ENCODE data around the gene SUPT20HL2. TPM values are rescaled to one million over a fixed set of nuclear protein-coding genes. Genes with fewer than 3 reads are reported as not detected.
A peak's percentile ranks its signal among the peaks of the same experiment; 100 is the strongest.
"Not testable (repeated sequence)": the region's sequence is repeated elsewhere in the genome, so short reads cannot be mapped to it uniquely, and the experiment has no call there.

Gene SUPT20HL2
- total RNA-seq (2014; rRNA removed; shearing (Covaris generic)) (not detected in 2 replicates), polyA plus RNA-seq (2016; fragmentation: Nextera tagmentation; extraction: Ambion mirVana) (not detected in 2 replicates)

DNA sequence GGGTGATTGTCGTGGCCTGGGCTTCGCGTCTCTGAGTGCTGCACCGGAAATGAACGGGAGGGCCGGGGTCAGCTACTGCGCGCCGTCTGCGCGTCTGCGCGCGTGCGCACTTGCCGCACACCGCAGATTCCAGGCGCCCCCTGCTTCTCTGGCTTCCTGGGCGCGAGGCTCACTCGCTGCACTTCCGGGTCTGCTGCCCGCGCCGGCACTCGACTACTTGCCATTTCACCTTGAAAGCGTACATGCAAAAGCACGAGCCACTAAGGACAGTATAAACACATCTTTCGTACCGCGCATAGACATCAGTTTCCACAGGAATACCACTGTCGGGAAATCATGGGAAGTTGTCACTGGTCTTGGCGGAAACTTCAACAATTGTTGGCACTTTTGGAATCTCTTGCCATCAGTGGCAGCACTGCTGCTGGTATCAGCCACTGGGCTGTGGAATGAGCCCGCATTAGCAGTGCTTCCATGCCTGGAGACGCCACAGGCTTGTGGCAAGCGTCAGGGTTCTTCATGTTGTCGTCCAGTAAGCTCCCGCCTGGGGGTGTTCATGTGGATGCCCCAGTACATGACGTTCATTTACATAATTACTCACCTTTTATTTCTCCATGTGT is at the start of gene SUPT20HL2:
TSS of gene SUPT20HL2 (minus strand) at position 51 of the 617 bp plus-strand sequence. CDS start 754 bp downstream, outside the sequence.
- H3K4me3 ChIP-seq = no peak within 1 kb of the TSS
- 95 to 100% methylated on average over 24 to 39 of the region's 39 CpGs for whole genome bisulfite sequencing, 2 experiments (ENCODE audit: low coverage in 1 of 2, low lambda C conversion rate in 2 of 2, missing lambda C conversion rate in 2 of 2)
- in situ Hi-C loops (cut with MboI) = no loop called here

GRCh38 chrX:24362089-24362745 is 48.3 kb upstream of the SUPT20HL2 start:
- H3K9me2 ChIP-seq (ENCODE audit: insufficient read depth); H2AFZ ChIP-seq; H3K9ac ChIP-seq; H3K79me2 ChIP-seq (ENCODE audit: insufficient read depth); DNase-seq; H3K4me2 ChIP-seq (ENCODE audit: unreplicated experiment); in situ Hi-C loops (cut with MboI); H4K20me1 ChIP-seq (ENCODE audit: insufficient read depth); H3F3A ChIP-seq (ENCODE audit: insufficient read depth); H3K4me3 ChIP-seq; H3K27ac ChIP-seq; H3K4me1 ChIP-seq (ENCODE audit: insufficient read depth); H3K36me3 ChIP-seq (ENCODE audit: low read depth); H3K27me3 ChIP-seq (replicated peaks; ENCODE audit: insufficient read depth); H3K9me3 ChIP-seq (ENCODE audit: low read depth): not testable (repeated sequence)
- WGBS, 2 experiments (ENCODE audit: low coverage in 1 of 2, low lambda C conversion rate in 2 of 2, missing lambda C conversion rate in 2 of 2) = 93% methylated on average over 16 to 25 of the region's 41 CpGs

More for the DNA sequence above, at the start of gene SUPT20HL2:
- no peak within 1 kb of the TSS for H3K9ac ChIP-seq
- H3K27ac ChIP-seq = no peak within 1 kb of the TSS
- H4K20me1 ChIP-seq (ENCODE audit: insufficient read depth) = no peaks in the 10 kb centered on the region
- H3K36me3 ChIP-seq (ENCODE audit: low read depth) = no peaks in the 10 kb centered on the region
- no peaks in the 10 kb centered on the region for H3K9me3 ChIP-seq (ENCODE audit: low read depth)
- H3F3A ChIP-seq (ENCODE audit: insufficient read depth) = no peaks in the 10 kb centered on the region
- no peaks in the 10 kb centered on the region for H3K27me3 ChIP-seq (replicated peaks; ENCODE audit: insufficient read depth)
- TF ChIP-seq EZH2phosphoT487 (IDR thresholded peaks at IDR 0.05; ENCODE audit: insufficient read depth, low read depth) (no peak), EZH2 (IDR thresholded peaks at IDR 0.05; ENCODE audit: insufficient read depth, poor library complexity, severe bottlenecking) (no peak)
- no peaks in the 10 kb centered on the region for H3K79me2 ChIP-seq (ENCODE audit: insufficient read depth)
- H3K4me2 ChIP-seq (ENCODE audit: unreplicated experiment) = no peak within 1 kb of the TSS
- no peaks in the 10 kb centered on the region for H3K4me1 ChIP-seq (ENCODE audit: insufficient read depth)
- DNase-seq = no peak
- no peaks in the 10 kb centered on the region for H3K9me2 ChIP-seq (ENCODE audit: insufficient read depth)
- no peak within 1 kb of the TSS for H2AFZ ChIP-seq

DNA sequence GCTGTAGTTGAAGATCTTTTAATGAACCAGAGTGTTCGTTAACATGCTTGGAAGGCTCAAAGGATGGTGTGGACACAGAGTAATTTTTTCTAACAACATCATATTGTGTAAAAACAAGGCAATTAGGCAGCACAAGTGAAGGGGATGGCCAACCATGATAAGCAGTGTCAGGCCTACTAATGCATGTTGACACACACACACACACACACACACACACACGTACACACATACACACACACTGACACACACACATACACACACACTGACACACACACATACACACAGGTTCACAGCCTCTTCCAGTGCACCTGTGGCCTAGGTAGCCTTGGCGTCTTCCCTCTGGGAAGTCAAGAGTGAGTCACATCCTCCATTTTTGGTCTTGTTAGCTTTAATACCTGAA is 46.4 kb upstream of the SUPT20HL2 start, which contains the start of gene SUPT20HL1:
TSS of gene SUPT20HL1 (plus strand) at position 368 of the 400 bp plus-strand sequence. CDS start 2,122 bp downstream, outside the sequence.
- Histone ChIP-seq H3K4me3 (no peak within 1 kb of the TSS), H2AFZ (no peak within 1 kb of the TSS), H3K79me2 (ENCODE audit: insufficient read depth) (no peaks in the 10 kb centered on the region), H3K9ac (no peak within 1 kb of the TSS), H3K4me1 (ENCODE audit: insufficient read depth) (peaks cover 15% of the 10 kb centered on the region; the same call in 1 of the 2 replicates), H3K9me2 (ENCODE audit: insufficient read depth) (no peaks in the 10 kb centered on the region), H3F3A (ENCODE audit: insufficient read depth) (no peaks in the 10 kb centered on the region), H3K27ac (no peak within 1 kb of the TSS), H4K20me1 (ENCODE audit: insufficient read depth) (no peaks in the 10 kb centered on the region), H3K9me3 (ENCODE audit: low read depth) (no peaks in the 10 kb centered on the region), H3K27me3 (replicated peaks; ENCODE audit: insufficient read depth) (no peaks in the 10 kb centered on the region), H3K4me2 (ENCODE audit: unreplicated experiment) (no peak within 1 kb of the TSS), H3K36me3 (ENCODE audit: low read depth) (no peaks in the 10 kb centered on the region)
- in situ Hi-C loops (cut with MboI) = no loop called here
- TF ChIP-seq EZH2 (IDR thresholded peaks at IDR 0.05; ENCODE audit: insufficient read depth, poor library complexity, severe bottlenecking) = no peak
- no peak for TF ChIP-seq EZH2phosphoT487 (IDR thresholded peaks at IDR 0.05; ENCODE audit: insufficient read depth, low read depth)
- no peak for DNase-seq
- WGBS, 2 experiments (ENCODE audit: low coverage in 1 of 2, low lambda C conversion rate in 2 of 2, missing lambda C conversion rate in 2 of 2) = 86 to 98% methylated on average over 2 to 3 of the region's 3 CpGs

DNA sequence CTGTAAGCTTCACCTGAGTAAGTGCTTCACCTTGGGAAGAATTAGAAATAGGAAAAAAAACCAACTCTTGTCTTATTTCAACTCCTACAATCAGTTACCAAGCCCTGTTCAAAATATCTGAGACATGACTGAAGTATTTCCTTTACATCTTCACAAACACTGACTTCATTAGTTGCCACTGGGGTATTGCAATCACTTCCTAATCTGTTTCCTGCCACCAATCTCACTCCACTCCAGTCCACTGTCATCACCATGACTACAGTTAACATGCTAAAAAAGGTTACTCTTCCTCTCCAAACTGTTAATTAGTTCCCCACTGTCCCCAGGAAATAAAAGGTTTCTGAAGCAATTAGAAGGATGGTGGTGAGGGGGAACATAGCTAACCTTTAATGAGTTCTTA is 43.2 kb upstream of the SUPT20HL2 start:
- in situ Hi-C loops (cut with MboI) = no loop called here
- Histone ChIP-seq H3K9ac (no peak overlapping the region), H3K9me3 (ENCODE audit: low read depth) (no peaks in the 10 kb centered on the region), H3K4me2 (ENCODE audit: unreplicated experiment) (no peak overlapping the region), H4K20me1 (ENCODE audit: insufficient read depth) (no peaks in the 10 kb centered on the region), H3K27me3 (replicated peaks; ENCODE audit: insufficient read depth) (no peaks in the 10 kb centered on the region), H3K4me3 (no peak overlapping the region), H2AFZ (no peak overlapping the region), H3K79me2 (ENCODE audit: insufficient read depth) (no peaks in the 10 kb centered on the region), H3F3A (ENCODE audit: insufficient read depth) (no peaks in the 10 kb centered on the region), H3K36me3 (ENCODE audit: low read depth) (no peaks in the 10 kb centered on the region), H3K4me1 (ENCODE audit: insufficient read depth) (peaks cover 15% of the 10 kb centered on the region; the same call in 1 of the 2 replicates), H3K9me2 (ENCODE audit: insufficient read depth) (no peaks in the 10 kb centered on the region), H3K27ac (no peak overlapping the region; the same call in 1 of the 2 replicates)
- TF ChIP-seq EZH2phosphoT487 (IDR thresholded peaks at IDR 0.05; ENCODE audit: insufficient read depth, low read depth) = no peak
- no peak for TF ChIP-seq EZH2 (IDR thresholded peaks at IDR 0.05; ENCODE audit: insufficient read depth, poor library complexity, severe bottlenecking)
- peak; percentile 34 for DNase-seq

All from GM23248 (cell line).